ENCODE results near the gene SHROOM2. TPM values are rescaled to one million over a fixed set of nuclear protein-coding genes. Genes with fewer than 3 reads are reported as not detected.

Gene SHROOM2
- total and polyA plus RNA-seq, 9 of the 15 experiments (the other 6 are each of a cell fraction or from before 2014, with no cell fraction given) = not detected

GRCh38 chrX:9861711-9862110, 75.5 kb downstream of the SHROOM2 start:
- Histone ChIP-seq H3K4me2 (ENCODE audit: insufficient read depth, low read length) (no peak overlapping the region), H3K9ac (ENCODE audit: insufficient read depth in 1 of 2, low read depth in 2 of 2, low read length in 2 of 2) (no peak overlapping the region), H3K9me3 (replicated peaks; ENCODE audit: control insufficient read depth, insufficient read depth, low read depth, low read length) (no peaks in the 10 kb centered on the region), H3K27me3 (ENCODE audit: control insufficient read depth in 2 of 2, insufficient read depth in 2 of 2, low read length in 2 of 2) (peaks cover 4 to 25% of the 10 kb centered on the region in 2 experiments; a peak in 3 of 5 replicates), H2AFZ (ENCODE audit: low read depth, low read length) (no peak overlapping the region), H3K4me1 (replicated peaks in 1 of 2; ENCODE audit: control insufficient read depth in 2 of 2, insufficient read depth in 2 of 2, low read length in 2 of 2) (no peaks in the 10 kb centered on the region), H3K36me3 (ENCODE audit: control insufficient read depth, insufficient read depth, low read length) (no peaks in the 10 kb centered on the region), H3K27ac (ENCODE audit: extremely low read depth, low read depth, low read length) (no peak overlapping the region), H4K20me1 (replicated peaks; ENCODE audit: control insufficient read depth, insufficient read depth, low read length) (no peaks in the 10 kb centered on the region), H3K9me1 (ENCODE audit: control insufficient read depth, insufficient read depth, low read length) (no peaks in the 10 kb centered on the region), H3K4me3 (no peak overlapping the region), H3K79me2 (ENCODE audit: control insufficient read depth, insufficient read depth, low read length) (no peaks in the 10 kb centered on the region)
- no peak for TF ChIP-seq MIER1 (IDR thresholded peaks at IDR 0.05; ENCODE audit: low read depth)
- TF ChIP-seq ZNF232 (CRISPR knock-in tag; IDR thresholded peaks at IDR 0.05) = no peak
- TF ChIP-seq BCLAF1 (IDR thresholded peaks at IDR 0.05; ENCODE audit: borderline replicate concordance in 1 of 2, control insufficient read depth in 1 of 2, low read depth in 2 of 2, low read length in 1 of 2) = no peak
- no peak for TF ChIP-seq ZFP1 (CRISPR knock-in tag; IDR thresholded peaks at IDR 0.05)
- no peak for DNase-seq (ENCODE audit: extremely low read depth in 1 of 4, low spot score in 3 of 4)
- BruUV-seq (replicated peaks) = no TSS peak
- no peak for FAIRE-seq
- POLR2A ChIA-PET = no interaction called here
- in situ Hi-C loops (cut with MboI) = no loop called here
- 3% methylated on average over 9 of the region's 9 CpGs for WGBS (ENCODE audit: insufficient coverage, low coverage, missing lambda C conversion rate)
- CTCF ChIA-PET (ENCODE audit: low intra/inter-chr PET ratio) = no interaction called here
- no peak for ATAC-seq
- intact Hi-C loops (cut with micrococcal nuclease) = no loop called here
